SU-DHL-6 (cell line): Measurements from ENCODE around the gene TMPRSS2.

ENCODE experiments used
- H2AFZ ChIP-seq: fragments of 200-600 bp; sonication (generic); 2 replicates; pipeline ENCODE4 v1.6.1; 2014; ENCODE audit warnings: low read depth, mild to moderate bottlenecking, moderate library complexity, mixed read lengths, antibody characterized with exemption, low read length; ENCODE audit not compliant: severe bottlenecking
- H3F3A ChIP-seq: fragments of 200-600 bp; shearing (Covaris generic); 2 replicates; pipeline ENCODE4 v1.6.0; 2016; ENCODE audit warnings: antibody characterized with exemption, mild to moderate bottlenecking; ENCODE audit not compliant: insufficient read depth
- H3K27ac ChIP-seq: fragments of 200-600 bp; sonication (generic); 2 replicates; pipeline ENCODE4 v1.5.1; 2016; ENCODE audit warnings: low read depth, mild to moderate bottlenecking, low read length, moderate library complexity, mixed read lengths
- H3K27me3 ChIP-seq: fragments of 200-600 bp; sonication (generic), shearing (Covaris generic); 2 replicates; pipeline ENCODE4 v1.6.0; 2014; ENCODE audit warnings: mild to moderate bottlenecking, low read length
- H3K36me3 ChIP-seq: fragments of 200-600 bp; sonication (generic); 2 replicates; pipeline ENCODE4 v1.6.1; 2014; ENCODE audit warnings: mild to moderate bottlenecking, low read length, mixed read lengths
- H3K4me2 ChIP-seq: fragments of 300-600, 200-600 bp; shearing (Covaris generic), sonication (generic); 2 replicates; pipeline ENCODE4 v1.6.0; 2014; ENCODE audit warnings: low read length, low read depth, mild to moderate bottlenecking; ENCODE audit not compliant: poor library complexity, severe bottlenecking
- H3K4me3 ChIP-seq: fragments of 200-600 bp; sonication (generic); 2 replicates; pipeline ENCODE4 v1.5.1; 2014; ENCODE audit warnings: antibody characterized with exemption, low read length, mild to moderate bottlenecking, mixed read lengths; ENCODE audit not compliant: insufficient read depth, poor library complexity, severe bottlenecking
- H3K79me2 ChIP-seq: fragments of 200-600 bp; sonication (generic); 2 replicates; pipeline ENCODE4 v1.6.1; 2014; ENCODE audit warnings: mild to moderate bottlenecking, low read length, moderate library complexity; ENCODE audit not compliant: insufficient read depth
- H3K9ac ChIP-seq: fragments of 200-600 bp; sonication (generic); 2 replicates; pipeline ENCODE4 v1.7.0; 2014; ENCODE audit warnings: mild to moderate bottlenecking, low read length
- H3K9me2 ChIP-seq: fragments of 200-600 bp; sonication (generic); replicated peaks from 2 replicates; pipeline ENCODE4 v1.6.1; 2014; ENCODE audit warnings: low read length; ENCODE audit not compliant: insufficient read depth
- H3K9me3 ChIP-seq: fragments of 200-600 bp; sonication (generic); 2 replicates; pipeline ENCODE4 v1.6.1; 2014; ENCODE audit warnings: low read length, mixed read lengths; ENCODE audit not compliant: insufficient read depth
- H4K20me1 ChIP-seq: fragments of 200-600 bp; sonication (generic); 2 replicates; pipeline ENCODE4 v1.6.1; 2014; ENCODE audit warnings: low read depth, mild to moderate bottlenecking, antibody characterized with exemption, low read length, moderate library complexity, mixed read lengths
- CTCF ChIP-seq: fragments of 200-600 bp; sonication (generic); IDR thresholded peaks from one replicate; pipeline ENCODE4 v1.5.1; 2017; ENCODE audit warnings: antibody characterized with exemption, mild to moderate bottlenecking, low read length, moderate library complexity; ENCODE audit not compliant: insufficient read depth, poor library complexity, severe bottlenecking
- EZH2phosphoT487 ChIP-seq: fragments of 200-600 bp; sonication (generic), shearing (Covaris generic); conservative IDR thresholded peaks from 2 replicates; pipeline ENCODE4 v1.6.1; 2018; ENCODE audit warnings: mild to moderate bottlenecking, antibody characterized with exemption, low read length, moderate library complexity, mixed read lengths

TMPRSS2 gene

GRCh38 chr21:41443562-41443961 lies 64.4 kb downstream of the TMPRSS2 start:
- Histone ChIP-seq H3K27me3 (no peaks in the 10 kb centered on the region), H3K9me3 (no peaks in the 10 kb centered on the region), H3K9me2 (no peaks in the 10 kb centered on the region), H3K9ac (no peak overlapping the region), H4K20me1 (no peaks in the 10 kb centered on the region), H3K4me2 (no peak overlapping the region), H2AFZ (no peak overlapping the region), H3K27ac (no peak overlapping the region), H3K4me3 (no peak overlapping the region), H3K36me3 (no peaks in the 10 kb centered on the region), H3K79me2 (no peaks in the 10 kb centered on the region), H3F3A (no peaks in the 10 kb centered on the region)
- TF ChIP-seq CTCF (no peak), EZH2phosphoT487 (no peak)

DNA sequence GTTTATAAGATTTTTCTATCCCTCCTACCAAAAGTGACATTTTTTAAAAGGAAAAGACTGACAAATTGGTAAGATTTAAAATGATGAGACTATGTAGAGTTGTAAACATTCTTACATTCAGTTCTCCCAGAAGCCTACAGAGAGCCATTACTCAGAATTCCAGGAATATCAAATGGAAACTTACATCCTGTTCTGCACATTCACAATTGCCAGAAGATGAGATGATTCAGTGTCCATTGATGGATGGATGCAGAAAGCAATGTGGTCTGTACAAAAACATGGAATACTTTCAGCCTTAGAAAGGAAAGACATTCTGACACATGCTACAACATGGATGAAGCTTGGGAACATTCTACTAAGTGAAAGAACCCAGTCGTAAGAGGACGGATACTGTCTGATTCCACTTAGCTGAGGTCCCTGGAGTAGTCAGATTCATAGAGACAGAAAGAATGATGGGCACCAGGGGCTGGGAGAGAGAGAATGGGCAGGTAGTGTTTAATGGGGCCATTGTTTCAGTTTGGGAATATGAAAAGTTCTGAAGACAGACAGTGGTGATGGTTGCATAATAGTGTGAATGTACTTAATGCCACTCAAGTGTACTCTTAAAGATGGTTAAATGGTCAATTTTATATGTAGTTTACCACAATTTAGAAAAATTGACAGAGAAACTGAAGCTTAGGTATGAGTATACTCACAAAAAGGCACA lies 65.3 kb downstream of the TMPRSS2 start:
- no peak overlapping the region for H2AFZ ChIP-seq
- H3K36me3 ChIP-seq, result no peaks in the 10 kb centered on the region
- H3K9ac ChIP-seq, result no peak overlapping the region
- H3K9me3 ChIP-seq, result no peaks in the 10 kb centered on the region
- H4K20me1 ChIP-seq, result no peaks in the 10 kb centered on the region
- no peaks in the 10 kb centered on the region for H3K79me2 ChIP-seq
- H3K4me3 ChIP-seq, result no peak overlapping the region
- no peaks in the 10 kb centered on the region for H3F3A ChIP-seq
- no peak overlapping the region for H3K4me2 ChIP-seq
- no peaks in the 10 kb centered on the region for H3K27me3 ChIP-seq
- H3K27ac ChIP-seq, result no peak overlapping the region
- TF ChIP-seq EZH2phosphoT487 (no peak), CTCF (no peak)
- H3K9me2 ChIP-seq, result no peaks in the 10 kb centered on the region

DNA sequence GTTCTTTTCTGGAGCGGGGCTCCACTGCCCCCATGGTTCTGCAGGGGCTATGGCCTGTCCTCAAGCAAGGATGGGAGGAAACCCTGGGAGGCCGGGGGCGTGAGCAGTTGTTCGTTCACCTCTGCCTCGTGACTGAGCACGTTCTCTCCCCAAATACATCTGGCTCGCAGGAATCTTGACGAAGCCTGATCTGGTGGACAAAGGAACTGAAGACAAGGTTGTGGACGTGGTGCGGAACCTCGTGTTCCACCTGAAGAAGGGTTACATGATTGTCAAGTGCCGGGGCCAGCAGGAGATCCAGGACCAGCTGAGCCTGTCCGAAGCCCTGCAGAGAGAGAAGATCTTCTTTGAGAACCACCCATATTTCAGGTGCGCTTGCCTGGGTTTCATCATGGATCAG lies 66.4 kb downstream of the TMPRSS2 start:
- Histone ChIP-seq H3K9ac (no peak overlapping the region), H2AFZ (no peak overlapping the region), H3K4me2 (no peak overlapping the region), H3K9me2 (no peaks in the 10 kb centered on the region), H3K4me3 (no peak overlapping the region), H3K9me3 (no peaks in the 10 kb centered on the region), H3K27ac (no peak overlapping the region), H3F3A (no peaks in the 10 kb centered on the region), H4K20me1 (no peaks in the 10 kb centered on the region), H3K27me3 (no peaks in the 10 kb centered on the region), H3K79me2 (no peaks in the 10 kb centered on the region), H3K36me3 (no peaks in the 10 kb centered on the region)
- TF ChIP-seq CTCF, result no peak
- TF ChIP-seq EZH2phosphoT487, result no peak
